Smooth muscle cell (in vitro differentiated cells): ENCODE results near the gene LSM2. TPM values are rescaled to one million over a fixed set of nuclear protein-coding genes. Genes with fewer than 3 reads are reported as not detected.
"Not testable (repeated sequence)": the region's sequence is repeated elsewhere in the genome, so short reads cannot be mapped to it uniquely, and the experiment has no call there.

Experiments
- DNase-seq: peaks from one replicate; lab custom pipeline; 2025; ENCODE audit not compliant: unreplicated experiment; lab: John Stamatoyannopoulos, UW
- H2AFZ ChIP-seq: fragments of 200-600 bp; sonication (generic); 2 replicates; pipeline ENCODE4 v1.6.0; 2016; ENCODE audit warnings: antibody characterized with exemption, low read depth, mild to moderate bottlenecking
- H3F3A ChIP-seq: fragments of 200-600 bp; sonication (generic); 2 replicates; pipeline ENCODE4 v1.6.0; 2017; ENCODE audit warnings: antibody characterized with exemption, low read depth
- H3K27ac ChIP-seq: fragments of 200-600 bp; sonication (generic); 2 replicates; pipeline ENCODE4 v1.5.1; 2016; ENCODE audit warnings: low read depth, mild to moderate bottlenecking
- H3K27me3 ChIP-seq: fragments of 200-600 bp; sonication (generic); 2 replicates; pipeline ENCODE4 v1.6.1; 2016; ENCODE audit warnings: low read depth, mild to moderate bottlenecking
- H3K36me3 ChIP-seq: fragments of 200-600 bp; sonication (generic); 2 replicates; pipeline ENCODE4 v1.5.1; 2016; ENCODE audit warnings: low read depth
- H3K4me1 ChIP-seq: fragments of 200-600 bp; sonication (generic); 2 replicates; pipeline ENCODE4 v1.5.1; 2016; ENCODE audit warnings: low read depth
- H3K4me2 ChIP-seq: fragments of 200-600 bp; sonication (generic); 2 replicates; pipeline ENCODE4 v1.6.0; 2016; ENCODE audit warnings: mild to moderate bottlenecking
- H3K4me3 ChIP-seq: fragments of 200-600 bp; sonication (generic); 2 replicates; pipeline ENCODE4 v1.5.1; 2016; ENCODE audit warnings: mild to moderate bottlenecking
- H3K79me2 ChIP-seq: fragments of 200-600 bp; sonication (generic); 2 replicates; pipeline ENCODE4 v1.6.0; 2016; ENCODE audit warnings: low read depth, mild to moderate bottlenecking
- H3K9ac ChIP-seq: fragments of 200-600 bp; sonication (generic); 2 replicates; pipeline ENCODE4 v1.6.0; 2016; ENCODE audit warnings: low read depth
- H3K9me3 ChIP-seq: fragments of 200-600 bp; sonication (generic); replicated peaks from 2 replicates; pipeline ENCODE4 v1.5.1; 2016; ENCODE audit warnings: low read depth
- H4K20me1 ChIP-seq: fragments of 200-600 bp; sonication (generic); 2 replicates; pipeline ENCODE4 v1.6.0; 2016; ENCODE audit warnings: low read depth
- whole genome bisulfite sequencing: methylation state at CpG from one replicate; pipeline ENCODE4 v1.1.7; 2016; ENCODE audit warnings: low lambda C conversion rate; 5-methylcytosine and 5-hydroxymethylcytosine counted together
- polyA plus RNA-seq: library from polyadenylated mRNA; unstranded; fragments of >200 nt; fragmentation: Nextera tagmentation; extraction: Ambion mirVana; gene quantifications from 2 replicates; pipeline ENCODE4 v1.2.1, GENCODE V29; 2016
- total RNA-seq: library from RNA; depleted of rRNA; stranded (reverse); fragments of >200 nt; gene quantifications from 2 replicates; pipeline ENCODE4 v1.2.3, GENCODE V29; 2014
- TF ChIP-seq, protein P1 (sequence below): fragments of 200-600 bp; sonication (generic); IDR thresholded peaks from 2 replicates; pipeline ENCODE4 v1.5.1; 2017; ENCODE audit warnings: borderline replicate concordance, mild to moderate bottlenecking, antibody characterized with exemption; ENCODE audit not compliant: insufficient read depth, poor library complexity, severe bottlenecking

Gene LSM2
- total and polyA plus RNA-seq, 2 experiments from 2014 or later, result 81.6 to 91.2 TPM

DNA sequence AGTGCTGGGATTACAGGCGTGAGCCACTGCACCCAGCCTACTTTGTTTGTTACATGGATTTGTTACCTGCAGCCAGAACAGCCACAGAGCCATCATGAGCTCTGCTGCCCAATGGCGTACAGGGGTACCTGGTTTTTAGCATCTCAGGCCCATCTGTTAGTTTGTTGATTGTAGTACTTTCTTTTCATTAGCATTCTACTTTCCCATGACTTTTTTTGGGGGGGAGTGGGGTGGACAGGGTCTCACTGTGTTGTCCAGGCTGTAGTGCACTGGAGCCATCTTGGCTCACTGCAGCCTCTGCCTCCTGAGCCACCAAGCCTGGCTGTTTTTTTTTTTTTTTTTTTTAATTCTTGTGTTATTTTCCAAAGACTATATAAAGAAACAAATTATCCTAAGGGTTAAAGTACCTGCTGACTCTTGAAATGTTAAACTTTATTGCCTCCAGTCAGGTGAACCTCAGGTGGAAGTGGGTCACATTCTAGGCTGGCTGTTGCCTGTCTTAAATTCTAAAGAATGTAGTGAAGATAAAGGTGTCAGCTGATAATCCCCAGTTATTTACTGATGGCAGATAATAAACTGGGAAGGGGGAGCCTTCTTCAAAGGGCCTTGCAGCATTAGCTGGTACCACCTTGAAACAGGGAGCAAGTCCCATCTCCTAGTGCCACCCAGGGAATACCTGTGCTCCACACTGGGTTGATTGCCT is 40.7 kb upstream of the LSM2 start:
- H3K4me2 ChIP-seq, result no peak overlapping the region
- DNase-seq, result no peak
- H3K27ac ChIP-seq, result no peak overlapping the region
- H3K9me3 ChIP-seq, result no peaks in the 10 kb centered on the region
- no peaks in the 10 kb centered on the region for H3K4me1 ChIP-seq
- H3K9ac ChIP-seq, result no peak overlapping the region
- TF ChIP-seq, protein P1, sequence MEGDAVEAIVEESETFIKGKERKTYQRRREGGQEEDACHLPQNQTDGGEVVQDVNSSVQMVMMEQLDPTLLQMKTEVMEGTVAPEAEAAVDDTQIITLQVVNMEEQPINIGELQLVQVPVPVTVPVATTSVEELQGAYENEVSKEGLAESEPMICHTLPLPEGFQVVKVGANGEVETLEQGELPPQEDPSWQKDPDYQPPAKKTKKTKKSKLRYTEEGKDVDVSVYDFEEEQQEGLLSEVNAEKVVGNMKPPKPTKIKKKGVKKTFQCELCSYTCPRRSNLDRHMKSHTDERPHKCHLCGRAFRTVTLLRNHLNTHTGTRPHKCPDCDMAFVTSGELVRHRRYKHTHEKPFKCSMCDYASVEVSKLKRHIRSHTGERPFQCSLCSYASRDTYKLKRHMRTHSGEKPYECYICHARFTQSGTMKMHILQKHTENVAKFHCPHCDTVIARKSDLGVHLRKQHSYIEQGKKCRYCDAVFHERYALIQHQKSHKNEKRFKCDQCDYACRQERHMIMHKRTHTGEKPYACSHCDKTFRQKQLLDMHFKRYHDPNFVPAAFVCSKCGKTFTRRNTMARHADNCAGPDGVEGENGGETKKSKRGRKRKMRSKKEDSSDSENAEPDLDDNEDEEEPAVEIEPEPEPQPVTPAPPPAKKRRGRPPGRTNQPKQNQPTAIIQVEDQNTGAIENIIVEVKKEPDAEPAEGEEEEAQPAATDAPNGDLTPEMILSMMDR, result no peak
- H3K27me3 ChIP-seq, result no peaks in the 10 kb centered on the region
- no peak overlapping the region for H2AFZ ChIP-seq
- 96% methylated on average over 2 of the region's 2 CpGs for WGBS
- no peaks in the 10 kb centered on the region for H4K20me1 ChIP-seq
- H3K79me2 ChIP-seq, result no peaks in the 10 kb centered on the region
- no peaks in the 10 kb centered on the region for H3F3A ChIP-seq
- H3K36me3 ChIP-seq, result no peaks in the 10 kb centered on the region
- no peak overlapping the region for H3K4me3 ChIP-seq

DNA sequence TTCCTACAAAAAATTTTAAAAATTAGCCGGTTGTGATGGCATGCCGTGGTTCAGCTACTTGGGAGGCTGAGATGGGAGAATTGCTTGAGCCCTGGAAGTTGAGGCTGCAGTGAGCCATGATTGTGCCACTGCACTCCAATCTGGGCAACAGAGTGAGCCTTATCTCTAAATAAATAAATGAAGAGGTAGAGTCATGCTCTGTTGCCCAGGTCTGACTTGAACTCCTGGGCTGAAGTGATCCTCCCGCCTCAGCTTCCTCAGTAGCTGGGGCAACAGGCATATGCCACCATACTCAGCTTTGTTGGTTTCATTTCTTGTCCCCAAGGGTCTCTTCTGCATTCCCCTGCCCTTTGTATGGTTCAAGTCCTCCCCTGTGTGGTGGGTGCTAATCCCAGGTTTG is 37.7 kb upstream of the LSM2 start:
- Histone ChIP-seq H3K4me2 (no peak overlapping the region), H3K4me1 (no peaks in the 10 kb centered on the region), H3F3A (peaks cover 12% of the 10 kb centered on the region), H2AFZ (no peak overlapping the region), H3K4me3 (no peak overlapping the region), H3K9me3 (no peaks in the 10 kb centered on the region), H3K9ac (no peak overlapping the region), H4K20me1 (peaks cover 4% of the 10 kb centered on the region), H3K79me2 (no peaks in the 10 kb centered on the region), H3K36me3 (peaks cover 3% of the 10 kb centered on the region), H3K27ac (no peak overlapping the region), H3K27me3 (no peaks in the 10 kb centered on the region)
- 94% methylated on average over 3 of the region's 3 CpGs for WGBS
- DNase-seq, result no peak
- TF ChIP-seq, protein P1, result no peak

DNA sequence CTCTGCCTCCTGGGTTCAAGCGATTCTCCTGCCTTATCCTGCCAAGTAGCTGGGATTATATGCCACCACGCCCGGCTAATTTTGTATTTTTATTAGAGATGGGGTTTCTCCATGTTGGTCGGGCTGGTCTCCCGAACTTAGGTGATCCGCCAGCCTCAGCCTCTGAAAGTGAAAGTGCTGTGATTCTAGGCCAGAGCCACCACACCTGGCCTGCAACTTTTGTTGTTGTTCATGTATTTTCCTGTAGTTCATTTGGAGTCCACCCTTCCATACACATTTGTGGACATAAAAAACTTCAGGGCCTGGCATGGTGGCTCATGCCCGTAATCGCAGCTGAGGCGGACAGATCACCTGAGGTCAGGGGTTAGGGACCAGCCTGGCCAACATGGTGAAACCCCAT is 35.3 kb upstream of the LSM2 start:
- no peak for DNase-seq
- Histone ChIP-seq H3K36me3 (peaks cover 14% of the 10 kb centered on the region), H3K27ac (no peak overlapping the region), H3K4me2 (no peak overlapping the region), H2AFZ (no peak overlapping the region), H4K20me1 (peaks cover 29% of the 10 kb centered on the region), H3K27me3 (no peaks in the 10 kb centered on the region), H3F3A (peaks cover 31% of the 10 kb centered on the region), H3K9ac (no peak overlapping the region), H3K4me3 (no peak overlapping the region), H3K9me3 (no peaks in the 10 kb centered on the region), H3K79me2 (peaks cover 12% of the 10 kb centered on the region), H3K4me1 (peaks cover 15% of the 10 kb centered on the region)
- TF ChIP-seq, protein P1, result no peak
- WGBS, result 96% methylated on average over 9 of the region's 9 CpGs

DNA sequence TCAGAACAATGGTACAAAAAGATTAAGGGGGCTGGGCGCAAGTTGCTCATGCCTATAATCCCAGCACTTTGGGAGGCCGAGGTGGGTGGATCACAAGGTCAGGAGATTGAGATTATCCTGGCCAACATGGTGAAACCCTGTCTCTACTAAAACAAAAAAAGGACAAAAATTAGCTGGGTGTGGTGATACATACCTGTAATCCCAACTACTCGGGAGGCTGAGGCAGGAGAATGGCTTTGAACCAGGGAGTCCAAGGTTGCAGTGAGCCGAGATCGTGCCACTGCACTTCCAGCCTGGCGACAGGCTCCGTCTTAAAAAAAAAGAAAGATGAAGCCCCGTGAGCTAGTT is 33.0 kb upstream of the LSM2 start:
- not testable (repeated sequence) for H3K4me2 ChIP-seq, H3K9ac ChIP-seq, H2AFZ ChIP-seq, DNase-seq, H3K27ac ChIP-seq, H3K27me3 ChIP-seq, H3K9me3 ChIP-seq, H3K4me3 ChIP-seq
- Histone ChIP-seq H3K4me1 (peaks cover 27% of the 10 kb centered on the region), H4K20me1 (peaks cover 44% of the 10 kb centered on the region), H3F3A (peaks cover 31% of the 10 kb centered on the region), H3K79me2 (peaks cover 35% of the 10 kb centered on the region), H3K36me3 (peaks cover 14% of the 10 kb centered on the region)
- 95% methylated on average over 8 of the region's 8 CpGs for WGBS
